K562 (cell line): ENCODE results near the gene VPS4B. TPM values are rescaled to one million over a fixed set of nuclear protein-coding genes. Genes with fewer than 3 reads are reported as not detected.

Experiments used
- ATF4 ChIP-seq: fragments of 450-650 bp; formaldehyde crosslinking; IDR thresholded peaks from 2 replicates; pipeline ENCODE4 v1.4.0; 2022; ENCODE audit warnings: mild to moderate bottlenecking, moderate library complexity
- CBFA2T3 ChIP-seq: fragments of 450-650 bp; IDR thresholded peaks from 2 replicates; pipeline ENCODE4 v1.6.1; 2017
- CSDE1 ChIP-seq, 2 experiments: fragments of 450-650 bp; IDR thresholded peaks; 2 replicates each; pipeline ENCODE4 v1.6.1; 2016; ENCODE audit warnings: mild to moderate bottlenecking in 1 of 2
- ESRRB ChIP-seq: fragments of 250-450 bp; sonication (Bioruptor Pico); IDR thresholded peaks from 2 replicates; pipeline ENCODE4 v1.5.0; 2020; ENCODE audit warnings: mild to moderate bottlenecking, moderate library complexity, borderline replicate concordance
- ETV6 ChIP-seq, 3 experiments: fragments of 150-350 bp in 1 of 3; sonication (generic) in 1 of 3; formaldehyde crosslinking in 1 of 3; IDR thresholded peaks; 2 replicates each; pipeline versions ENCODE4 v1.6.1 to v1.8.0; 2014 to 2022; ENCODE audit warnings: borderline replicate concordance in 2 of 3, low read depth in 2 of 3, antibody characterized with exemption in 1 of 3, low read length in 1 of 3, mild to moderate bottlenecking in 1 of 3, missing genetic modification reagents in 1 of 3
- FOXP4 ChIP-seq: sonication (generic); formaldehyde crosslinking; IDR thresholded peaks from 2 replicates; pipeline ENCODE4 v1.8.0; 2022; ENCODE audit warnings: mild to moderate bottlenecking, missing genetic modification reagents, borderline replicate concordance
- GTF2E2 ChIP-seq: fragments of 200-800 bp; sonication (Bioruptor generic); IDR thresholded peaks from 2 replicates; pipeline ENCODE4 v1.6.1; 2016; ENCODE audit warnings: missing genetic modification characterization, missing compliant biosample characterization
- ILK ChIP-seq: fragments of 450-650 bp; IDR thresholded peaks from 2 replicates; pipeline ENCODE4 v1.6.1; 2016; ENCODE audit warnings: missing genetic modification characterization, low read depth, mild to moderate bottlenecking, missing compliant biosample characterization, moderate library complexity, borderline replicate concordance
- NFXL1 ChIP-seq: fragments of 450-650 bp; formaldehyde crosslinking; IDR thresholded peaks from 2 replicates; pipeline ENCODE4 v1.4.0; 2021; ENCODE audit warnings: mild to moderate bottlenecking
- PCBP2 ChIP-seq: fragments of 200-400 bp; formaldehyde crosslinking; IDR thresholded peaks from 2 replicates; pipeline ENCODE4 v1.6.1; 2018; ENCODE audit warnings: low read length, low read depth, mild to moderate bottlenecking, moderate library complexity; ENCODE audit not compliant: poor library complexity, severe bottlenecking
- PRDM10 ChIP-seq: fragments of 450-650 bp; IDR thresholded peaks from 2 replicates; pipeline ENCODE4 v1.6.1; 2018; ENCODE audit not compliant: partially characterized antibody
- RAD51 ChIP-seq: fragments of 450-650 bp; IDR thresholded peaks from 2 replicates; pipeline ENCODE4 v1.7.1; 2016; ENCODE audit warnings: low read depth, mild to moderate bottlenecking, borderline replicate concordance
- RUNX1 ChIP-seq: sonication (generic); IDR thresholded peaks from 2 replicates; pipeline ENCODE4 v1.6.1; 2016; ENCODE audit warnings: antibody characterized with exemption, low read depth
- SLC30A9 ChIP-seq: fragments of 250-450 bp; sonication (Bioruptor Pico); IDR thresholded peaks from 2 replicates; pipeline ENCODE4 v1.8.0; 2022; ENCODE audit warnings: mild to moderate bottlenecking, moderate library complexity
- SMAD3 ChIP-seq: fragments of 450-650 bp; formaldehyde crosslinking; conservative IDR thresholded peaks from 2 replicates; pipeline ENCODE4 v1.4.0; 2020; ENCODE audit warnings: mild to moderate bottlenecking
- SMARCE1 ChIP-seq: fragments of 450-650 bp; IDR thresholded peaks from 2 replicates; pipeline ENCODE4 v1.7.1; 2016; ENCODE audit warnings: mild to moderate bottlenecking
- SP2 ChIP-seq: IDR thresholded peaks from 2 replicates; pipeline ENCODE4 v1.6.1; 2011; ENCODE audit warnings: mild to moderate bottlenecking, low read depth, low read length, moderate library complexity; ENCODE audit not compliant: poor library complexity, severe bottlenecking; ENCODE audit errors: extremely low read depth
- TAL1 ChIP-seq: fragments of 450-650 bp; IDR thresholded peaks from 2 replicates; pipeline ENCODE4 v1.6.1; 2016; ENCODE audit warnings: mild to moderate bottlenecking
- ZNF277 ChIP-seq: fragments of 250-450 bp; sonication (Bioruptor Pico); IDR thresholded peaks from 2 replicates; pipeline ENCODE4 v1.8.0; 2022; ENCODE audit warnings: inconsistent platforms, mild to moderate bottlenecking, moderate library complexity, borderline replicate concordance
- ZNF695 ChIP-seq: fragments of 450-650 bp; formaldehyde crosslinking; IDR thresholded peaks from 2 replicates; pipeline ENCODE4 v1.4.0; 2020; ENCODE audit warnings: mild to moderate bottlenecking, moderate library complexity
- polyA plus RNA-seq, 8 experiments: library from polyadenylated mRNA; depleted of rRNA in 4 of 8; stranded (reverse) in 5 of 8; unstranded in 3 of 8; fragments of >200 nt; fragmentation: Nextera tagmentation in 2 of 8; fragmentation: Illumina TruSeq in 1 of 8; extraction: Ambion mirVana in 2 of 8; extraction: Trizol in 1 of 8; gene quantifications; 2 replicates each; pipeline versions ENCODE4 v1.2.1 to v1.2.3, GENCODE V29; 2011 to 2014; ENCODE audit warnings: inconsistent platforms in 1 of 8, missing spikeins in 1 of 8
- total RNA-seq, 7 experiments: library from RNA; depleted of rRNA in 6 of 7; stranded (reverse); fragments of >200 nt in 6 of 7; fragmentation: Illumina TruSeq in 2 of 7; extraction: Trizol in 2 of 7; gene quantifications; 2 replicates each; pipeline versions ENCODE4 v1.2.1 to v1.2.3, GENCODE V29; 2011 to 2021; ENCODE audit warnings: low replicate concordance in 1 of 7

The VPS4B gene
- total and polyA plus RNA-seq, 9 of the 15 experiments (the other 6 are each of a cell fraction or from before 2014, with no cell fraction given) = 7.3 to 16.4 (median 10.4) TPM

- TF ChIP-seq PRDM10 (peak; percentile 42), SP2 (no peak), PCBP2 (no peak), ZNF277 (CRISPR knock-in tag) (no peak), NFXL1 (CRISPR knock-in tag) (no peak), GTF2E2 (tag) (no peak), FOXP4 (no peak), CSDE1 (IDR thresholded peaks at IDR 0.05) (no peak), ESRRB (no peak), RUNX1 (no peak), ETV6 (IDR thresholded peaks at IDR 0.05; ENCODE audit: borderline replicate concordance in 1 of 2, low read depth in 2 of 2, low read length in 1 of 2) (no peak), ETV6 (CRISPR knock-in tag; IDR thresholded peaks at IDR 0.05; ENCODE audit: borderline replicate concordance) (no peak), ZNF695 (CRISPR knock-in tag) (no peak), CBFA2T3 (no peak), ILK (tag) (no peak), SLC30A9 (CRISPR knock-in tag) (no peak), RAD51 (no peak), TAL1 (no peak), SMAD3 (CRISPR knock-in tag) (no peak), SMARCE1 (peak; percentile 11; the same call in 1 of the 2 replicates), ATF4 (no peak)
These were observed 608 bp upstream of the VPS4B start (continued) for GRCh38 chr18:63422864-63423304.
